HEK293T (cell line): ENCODE data around the gene TCF7L2.

ENCODE experiments used
- FOXM1 ChIP-seq: fragments of 450-650 bp; IDR thresholded peaks from 2 replicates; pipeline ENCODE4 v1.6.1; 2017; ENCODE audit warnings: mild to moderate bottlenecking, borderline replicate concordance
- L3MBTL2 ChIP-seq: fragments of 450-650 bp; conservative IDR thresholded peaks from 2 replicates; pipeline ENCODE4 v1.6.1; 2016; ENCODE audit warnings: mild to moderate bottlenecking
- TARDBP ChIP-seq: fragments of 450-650 bp; IDR thresholded peaks from 2 replicates; pipeline ENCODE4 v1.6.1; 2016
- ZNF384 ChIP-seq: fragments of 450-650 bp; IDR thresholded peaks from 2 replicates; pipeline ENCODE4 v1.6.1; 2016

GRCh38 chr10:112912410-112912928 is 37.6 kb upstream of the TCF7L2 start:
- no peak for TF ChIP-seq FOXM1
- no peak for TF ChIP-seq TARDBP
- no peak for TF ChIP-seq ZNF384
- TF ChIP-seq L3MBTL2 = no peak
